Nephron (organoid): Measurements from ENCODE around the gene TLCD1.
A peak's percentile ranks its signal among the peaks of the same experiment; 100 is the strongest.
"Not testable (repeated sequence)": the region's sequence is repeated elsewhere in the genome, so short reads cannot be mapped to it uniquely, and the experiment has no call there.

Source experiments
- H3K27ac Mint-ChIP-seq, 3 experiments: 2 replicates each; pipeline ENCODE4 v1.8.0; 2020; ENCODE audit warnings: mixed read lengths in 3 of 3, mild to moderate bottlenecking in 2 of 3, moderate library complexity in 1 of 3
- H3K27me3 Mint-ChIP-seq: 2 replicates; pipeline ENCODE4 v1.8.0; 2021; ENCODE audit warnings: low read depth, mild to moderate bottlenecking, moderate library complexity, mixed read lengths
- H3K36me3 Mint-ChIP-seq: 2 replicates; pipeline ENCODE4 v1.8.0; 2020; ENCODE audit warnings: low read depth, mixed read lengths
- H3K4me1 Mint-ChIP-seq: 2 replicates; pipeline ENCODE4 v1.8.0; 2020; ENCODE audit warnings: mixed read lengths
- H3K4me3 Mint-ChIP-seq, 3 experiments: 2 replicates each; pipeline ENCODE4 v1.8.0; 2020; ENCODE audit warnings: mild to moderate bottlenecking in 3 of 3, mixed read lengths in 3 of 3, moderate library complexity in 2 of 3
- H3K9me3 Mint-ChIP-seq: 2 replicates; pipeline ENCODE4 v1.8.0; 2020; ENCODE audit warnings: mixed read lengths
- CTCF ChIP-seq, 3 experiments: fragments of 200-600 bp; sonication (generic); IDR thresholded peaks; one replicate each; pipeline ENCODE4 v1.5.0; 2021; ENCODE audit warnings: antibody characterized with exemption in 3 of 3; ENCODE audit not compliant: unreplicated experiment in 3 of 3

TLCD1 gene

GRCh38 chr17:28738680-28739384 lies 12.8 kb upstream of the TLCD1 start:
- peaks cover 6% of the 10 kb centered on the region for H3K36me3 Mint-ChIP-seq
- peak overlapping the region in 1 of 3 experiments; percentile 56 for H3K27ac Mint-ChIP-seq
- H3K27me3 Mint-ChIP-seq, result no peaks in the 10 kb centered on the region
- no peaks in the 10 kb centered on the region for H3K9me3 Mint-ChIP-seq
- TF ChIP-seq CTCF (IDR thresholded peaks at IDR 0.05; ENCODE audit: unreplicated experiment in 3 of 3), result no peak
- no peaks in the 10 kb centered on the region for H3K4me1 Mint-ChIP-seq
- H3K4me3 Mint-ChIP-seq, result no peak overlapping the region

- Mint-ChIP-seq H3K4me3 (no peak overlapping the region), H3K27ac (peak overlapping the region in 1 of 3 experiments; percentile 56), H3K27me3 (no peaks in the 10 kb centered on the region), H3K4me1 (no peaks in the 10 kb centered on the region), H3K36me3 (peaks cover 6% of the 10 kb centered on the region), H3K9me3 (no peaks in the 10 kb centered on the region)
- no peak for TF ChIP-seq CTCF (IDR thresholded peaks at IDR 0.05; ENCODE audit: unreplicated experiment in 3 of 3)
Observed at GRCh38 chr17:28737770-28738679, 12.0 kb upstream of the TLCD1 start.

GRCh38 chr17:28737316-28737715 lies 11.3 kb upstream of the TLCD1 start:
- Mint-ChIP-seq H3K36me3 (peaks cover 6% of the 10 kb centered on the region), H3K27me3 (no peaks in the 10 kb centered on the region), H3K27ac (no peak overlapping the region), H3K4me1 (no peaks in the 10 kb centered on the region), H3K9me3 (no peaks in the 10 kb centered on the region), H3K4me3 (no peak overlapping the region)
- TF ChIP-seq CTCF (IDR thresholded peaks at IDR 0.05; ENCODE audit: unreplicated experiment in 3 of 3), result no peak

- not testable (repeated sequence) for H3K4me1 Mint-ChIP-seq, H3K9me3 Mint-ChIP-seq, H3K27ac Mint-ChIP-seq
Observed at GRCh38 chr17:28735913-28736769, 10.1 kb upstream of the TLCD1 start.

GRCh38 chr17:28735242-28735722 lies 9.2 kb upstream of the TLCD1 start:
- TF ChIP-seq CTCF (IDR thresholded peaks at IDR 0.05; ENCODE audit: unreplicated experiment in 3 of 3), result no peak
- H3K9me3 Mint-ChIP-seq, result no peaks in the 10 kb centered on the region
- H3K27ac Mint-ChIP-seq, result no peak overlapping the region
- no peaks in the 10 kb centered on the region for H3K27me3 Mint-ChIP-seq
- H3K4me3 Mint-ChIP-seq, result no peak overlapping the region
- H3K4me1 Mint-ChIP-seq, result no peaks in the 10 kb centered on the region
- H3K36me3 Mint-ChIP-seq, result peaks cover 6% of the 10 kb centered on the region

More at GRCh38 chr17:28735913-28736769, 10.1 kb upstream of the TLCD1 start:
- H3K27me3 Mint-ChIP-seq, H3K4me3 Mint-ChIP-seq, H3K36me3 Mint-ChIP-seq: not testable (repeated sequence)
